Activated CD8-positive, alpha-beta memory T cell treated with anti-CD3 and anti-CD28 coated beads for 24 hours (primary cell): Measurements from ENCODE around the gene COL4A6.

Experiments
- DNase-seq: peaks from one replicate; pipeline ENCODE4 v3.0.0-alpha.2; 2020

The COL4A6 gene

DNA sequence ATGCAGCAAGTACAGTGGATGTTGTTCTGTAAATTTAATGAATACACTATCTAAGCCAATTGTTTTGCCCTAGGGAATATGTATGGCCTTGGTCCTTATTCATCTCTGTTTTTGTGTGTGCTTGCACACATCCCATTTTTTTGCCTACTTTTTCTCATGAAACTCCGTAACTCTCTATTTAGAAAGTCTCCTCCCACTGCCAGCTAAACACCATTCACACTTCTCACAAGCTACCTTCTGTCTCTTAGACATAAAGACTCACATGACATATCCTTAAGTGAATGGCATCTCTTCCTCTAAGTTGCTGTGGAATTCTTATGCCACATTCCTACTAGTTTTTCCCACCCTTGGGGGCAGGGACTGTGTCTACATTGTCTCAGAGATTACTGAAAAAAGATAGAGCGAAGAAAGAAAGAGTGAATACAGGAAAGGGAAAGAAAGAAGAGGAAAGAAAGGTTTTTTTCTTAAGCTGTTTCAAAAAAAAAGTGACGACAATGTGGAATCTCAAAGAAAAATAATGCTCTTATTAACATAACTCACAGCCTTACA, 229.1 kb downstream of the COL4A6 start:
- DNase-seq, result no peak

DNA sequence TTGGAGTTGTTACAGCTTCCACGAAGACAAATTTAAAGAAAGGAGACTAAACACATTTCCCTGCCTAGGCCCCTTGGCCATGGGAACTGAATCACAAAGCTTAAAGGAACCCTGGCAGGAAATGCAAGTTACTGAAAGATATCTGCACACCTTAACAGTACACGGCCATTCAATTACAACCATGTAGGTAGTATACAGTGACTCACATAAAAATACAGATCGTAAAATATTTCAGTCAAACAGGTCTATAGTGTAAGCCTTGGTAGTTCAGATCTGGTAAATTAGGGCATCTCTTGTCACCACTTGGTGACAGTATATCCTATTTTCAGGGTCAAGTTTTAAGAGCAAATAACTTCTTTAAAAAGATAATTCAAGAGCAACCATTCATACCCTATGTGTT, 234.7 kb downstream of the COL4A6 start:
- no peak for DNase-seq

DNA sequence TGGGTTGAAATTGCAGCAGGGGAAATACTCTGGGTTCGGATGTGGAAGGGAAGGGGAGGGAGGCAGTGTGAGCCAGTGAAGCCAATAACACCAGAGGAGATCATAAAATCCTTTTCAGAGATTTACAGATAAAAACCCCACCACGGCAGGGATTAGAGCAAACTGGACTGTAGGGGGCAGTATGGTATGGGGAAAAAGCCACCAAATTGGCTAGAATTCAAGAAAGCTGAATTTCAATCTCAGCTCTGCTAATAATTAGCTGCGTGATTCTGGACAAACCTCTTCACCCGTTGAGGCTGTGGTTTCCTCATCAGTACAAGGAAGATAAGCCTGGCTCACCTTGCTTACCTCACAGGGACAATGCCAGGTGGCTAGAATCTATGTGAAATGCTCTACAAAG, 238.5 kb downstream of the COL4A6 start:
- no peak for DNase-seq

DNA sequence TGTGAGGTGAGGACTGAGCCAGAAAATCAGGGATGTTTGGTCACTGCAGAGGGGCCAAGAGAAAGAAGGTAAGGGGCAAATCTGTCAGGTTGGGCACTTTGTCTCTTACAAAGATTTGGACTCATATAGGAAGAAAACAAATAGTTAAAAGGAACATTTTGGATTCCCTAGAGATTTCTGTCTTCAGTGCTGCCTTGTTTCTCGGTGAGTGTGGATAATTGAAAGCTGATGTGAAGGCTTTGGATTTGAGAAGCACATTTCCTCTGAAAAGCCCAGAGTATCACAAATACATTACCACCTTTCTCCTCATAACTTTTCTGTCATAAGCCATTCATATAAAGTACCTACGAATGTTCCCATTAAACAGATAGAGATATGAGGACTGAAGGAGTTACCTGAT, 239.2 kb downstream of the COL4A6 start:
- no peak for DNase-seq

DNA sequence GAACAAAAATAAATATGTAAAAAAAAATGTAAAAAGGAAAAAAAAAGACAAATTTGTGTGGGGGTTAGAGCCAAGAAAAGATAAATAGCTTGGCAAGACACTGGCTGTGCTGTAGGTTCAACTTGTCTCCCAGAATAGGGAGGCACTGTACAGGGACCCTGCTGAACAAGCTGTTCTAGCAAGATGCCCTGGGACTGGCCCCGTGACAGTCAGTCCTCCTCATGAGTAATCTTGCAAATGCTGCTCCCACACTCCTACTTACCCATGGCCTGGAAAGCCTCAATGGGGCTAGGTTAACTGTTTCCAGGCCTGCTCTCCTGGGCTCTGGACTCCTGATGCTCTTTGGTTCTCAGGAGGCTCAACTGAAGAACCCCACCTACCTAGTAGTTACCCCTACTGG, 239.8 kb downstream of the COL4A6 start:
- no peak for DNase-seq

DNA sequence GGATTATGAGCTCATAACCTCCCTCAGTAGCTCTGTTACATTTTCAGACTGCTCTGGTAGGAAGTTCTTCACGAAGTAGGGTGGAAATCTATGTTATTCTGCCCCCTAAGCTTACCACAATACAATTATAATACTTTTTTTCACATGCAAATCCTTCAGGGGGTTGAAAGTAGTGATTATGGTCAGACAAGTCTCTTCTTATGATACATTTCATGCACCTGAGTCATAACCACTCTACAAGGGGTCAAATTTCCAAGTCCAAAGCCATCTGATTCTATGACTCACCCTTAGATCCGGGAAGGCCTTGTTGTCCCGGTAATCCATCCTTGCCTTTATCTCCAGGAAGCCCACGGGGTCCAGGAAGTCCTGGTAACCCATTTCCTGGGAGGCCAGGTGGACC, 251.4 kb downstream of the COL4A6 start:
- DNase-seq, result no peak

DNA sequence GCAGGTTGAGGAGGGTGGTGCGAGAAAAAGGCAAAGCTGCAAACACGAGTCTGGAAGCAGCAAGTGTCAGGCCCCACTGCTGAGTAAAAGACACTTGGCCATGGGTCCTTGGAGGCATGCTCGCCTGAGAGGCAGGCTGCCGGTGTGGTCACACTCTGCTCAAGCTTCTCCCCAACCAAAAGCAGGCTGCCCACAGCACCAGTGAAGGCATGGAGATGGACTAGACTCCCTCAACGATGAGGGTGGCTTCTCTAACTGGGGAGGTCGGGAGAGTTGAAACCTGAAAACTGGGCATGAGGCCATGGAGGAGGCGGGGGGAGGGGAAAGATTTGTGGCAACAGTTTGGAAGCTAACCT, 260.1 kb downstream of the COL4A6 start:
- no peak for DNase-seq

DNA sequence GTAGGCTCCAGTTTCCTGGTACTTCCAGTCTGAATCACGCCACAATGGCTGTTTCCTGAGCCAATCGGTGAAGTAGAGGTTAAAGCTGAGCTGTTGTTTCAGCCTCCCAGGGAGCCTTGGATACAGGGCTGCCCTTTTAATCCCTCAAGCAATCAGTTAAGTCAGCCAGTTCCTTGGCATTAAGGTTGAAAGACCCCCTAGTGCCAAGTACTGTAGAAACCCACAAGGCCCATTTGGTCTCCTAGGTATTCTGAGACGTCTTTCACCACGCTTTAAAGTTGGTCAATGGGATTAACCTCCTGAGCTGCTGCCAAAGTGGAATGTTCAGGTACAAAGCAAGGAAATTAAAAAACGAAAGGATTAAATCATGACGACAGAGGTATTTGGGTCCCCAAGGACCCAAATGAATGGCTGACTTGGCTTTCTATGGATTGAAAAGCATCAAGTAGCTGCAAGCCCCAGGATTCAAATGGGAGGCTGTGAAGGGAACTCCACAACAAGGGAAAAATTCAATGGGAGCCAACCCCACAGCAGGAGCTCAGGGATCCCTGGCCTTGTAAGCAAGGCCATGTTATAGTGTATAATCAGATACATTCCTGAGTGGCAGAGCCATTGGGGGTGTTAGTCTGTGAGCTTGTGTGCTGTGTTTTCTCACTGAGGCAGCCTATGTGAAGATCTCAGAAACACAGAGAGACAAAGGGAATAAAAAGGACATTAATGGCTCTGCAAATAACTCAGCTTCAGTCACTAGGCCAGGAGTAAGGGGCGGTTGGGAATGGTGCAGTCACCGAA, 260.7 kb downstream of the COL4A6 start:
- DNase-seq, result no peak

DNA sequence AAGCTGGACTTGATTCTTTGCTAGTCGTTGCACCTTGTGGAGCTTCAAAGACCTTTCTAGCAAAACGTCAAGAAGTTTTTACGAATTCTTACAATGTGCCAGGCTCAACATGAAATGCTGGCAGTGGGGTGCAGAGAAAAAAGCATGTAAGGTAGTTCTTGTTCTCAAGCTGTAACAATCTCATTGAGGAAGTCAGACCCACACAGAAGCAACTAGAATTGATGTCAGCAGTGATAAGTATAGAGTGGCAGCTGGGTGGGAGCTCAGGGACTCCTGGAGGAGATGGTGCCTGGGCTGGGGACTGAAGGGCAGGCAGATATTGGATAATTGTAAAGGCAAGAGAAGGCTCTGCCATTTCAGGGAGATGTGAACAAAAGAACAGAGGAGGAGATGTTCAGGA, 264.3 kb downstream of the COL4A6 start:
- DNase-seq, result no peak

DNA sequence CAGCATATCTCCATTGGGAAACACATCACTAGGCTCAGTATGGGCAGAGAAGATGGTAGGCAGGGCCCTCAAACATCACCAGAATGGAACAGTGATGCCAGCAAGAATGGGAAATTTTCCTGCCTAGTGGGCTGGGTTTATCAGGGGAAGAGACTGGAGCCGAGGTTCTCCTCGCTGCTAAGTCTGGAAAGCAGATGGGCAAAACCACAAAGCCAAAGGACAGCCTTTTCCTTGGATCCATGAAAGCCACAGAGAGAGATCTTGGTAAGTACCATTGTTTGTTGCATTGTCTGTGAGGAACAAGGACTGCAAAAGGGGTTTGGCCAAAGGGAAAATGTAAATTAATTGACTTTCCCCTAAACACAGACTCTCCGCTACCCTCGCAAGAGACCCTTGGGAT, 266.6 kb downstream of the COL4A6 start:
- DNase-seq, result no peak

DNA sequence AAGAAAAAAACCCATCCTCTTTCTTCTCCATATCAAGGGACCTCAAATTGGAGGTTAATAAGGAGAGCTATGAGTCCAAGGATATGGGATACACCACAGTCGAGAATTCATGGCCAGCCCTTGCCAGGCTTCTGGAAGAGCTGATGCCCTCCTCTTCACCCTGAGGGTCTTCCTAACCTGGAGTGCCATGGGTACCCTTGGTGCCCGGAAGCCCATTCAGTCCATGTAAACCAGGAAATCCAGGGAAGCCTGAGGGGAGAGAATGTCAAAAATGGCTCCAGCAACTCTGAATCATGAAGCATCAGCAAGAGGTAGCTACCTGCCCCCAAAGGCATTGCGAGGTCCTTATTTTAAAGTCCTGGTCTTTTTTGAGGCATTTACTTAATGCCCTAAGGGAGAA, 268.5 kb downstream of the COL4A6 start:
- no peak for DNase-seq

DNA sequence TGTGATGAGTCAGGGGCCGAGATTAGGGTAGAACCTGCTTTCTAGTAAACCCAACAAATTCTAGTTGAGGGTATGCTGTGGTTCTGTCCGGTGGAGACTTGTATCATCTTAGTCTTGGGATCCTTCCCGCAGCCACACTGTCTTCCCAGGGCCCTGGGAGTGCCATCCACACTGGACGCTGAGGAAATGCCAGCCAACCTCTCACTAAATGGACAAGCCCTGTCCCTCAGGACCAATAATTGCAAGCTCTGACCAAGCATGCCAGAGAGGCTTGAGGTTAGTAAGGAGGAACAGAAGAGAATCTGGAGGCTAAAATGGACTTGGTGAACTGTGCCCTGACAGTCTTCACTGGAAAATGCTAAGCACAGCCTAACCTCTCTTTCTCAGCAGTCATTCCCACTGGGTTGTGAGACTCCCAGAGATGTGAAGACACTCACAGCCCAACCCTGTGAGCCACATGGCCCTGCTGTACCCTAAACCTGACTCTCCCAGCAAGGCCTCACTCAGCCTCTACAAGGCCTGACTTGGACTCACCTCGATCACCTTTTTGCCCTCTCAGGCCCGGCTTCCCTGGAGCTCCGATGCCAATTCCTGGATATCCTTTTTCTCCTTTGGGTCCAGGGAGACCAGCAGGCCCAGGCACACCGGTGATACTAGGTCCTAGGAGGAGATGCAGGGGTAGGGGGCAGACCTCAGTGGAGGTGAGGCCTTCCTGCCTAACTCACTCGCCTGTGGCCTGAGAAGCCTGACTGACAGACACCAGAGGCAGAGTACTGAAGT, 269.1 kb downstream of the COL4A6 start:
- DNase-seq, result no peak

DNA sequence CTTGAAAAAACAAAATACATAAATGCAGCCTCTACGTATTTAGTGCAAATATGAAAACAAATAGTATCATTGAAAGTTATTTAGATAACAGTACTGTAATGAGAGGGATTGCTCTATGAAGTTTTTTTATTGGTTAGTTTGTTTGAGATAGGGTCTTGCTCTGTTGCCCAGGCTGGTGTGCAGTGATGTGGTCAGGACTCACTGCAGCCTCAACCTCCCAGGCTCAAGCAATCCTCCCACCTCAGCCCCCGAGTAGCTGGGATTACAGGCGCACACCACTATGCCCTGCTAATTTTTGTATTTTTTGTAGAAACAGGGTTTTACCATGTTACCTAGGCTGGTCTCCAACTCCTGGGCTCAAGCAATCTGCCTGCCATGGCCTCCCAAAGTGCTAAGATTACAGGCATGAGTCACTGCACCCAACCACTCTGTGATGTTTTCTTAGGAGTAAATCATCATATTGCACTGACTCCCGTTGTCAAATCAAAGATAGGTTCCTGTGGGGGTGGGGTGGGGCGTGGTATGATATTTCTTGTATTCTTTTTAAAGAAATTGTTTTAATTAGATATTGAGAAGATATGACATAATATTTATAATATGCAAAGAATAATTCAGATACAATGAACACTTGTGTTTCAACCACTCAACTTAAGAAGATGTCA, 270.9 kb downstream of the COL4A6 start:
- no peak for DNase-seq

DNA sequence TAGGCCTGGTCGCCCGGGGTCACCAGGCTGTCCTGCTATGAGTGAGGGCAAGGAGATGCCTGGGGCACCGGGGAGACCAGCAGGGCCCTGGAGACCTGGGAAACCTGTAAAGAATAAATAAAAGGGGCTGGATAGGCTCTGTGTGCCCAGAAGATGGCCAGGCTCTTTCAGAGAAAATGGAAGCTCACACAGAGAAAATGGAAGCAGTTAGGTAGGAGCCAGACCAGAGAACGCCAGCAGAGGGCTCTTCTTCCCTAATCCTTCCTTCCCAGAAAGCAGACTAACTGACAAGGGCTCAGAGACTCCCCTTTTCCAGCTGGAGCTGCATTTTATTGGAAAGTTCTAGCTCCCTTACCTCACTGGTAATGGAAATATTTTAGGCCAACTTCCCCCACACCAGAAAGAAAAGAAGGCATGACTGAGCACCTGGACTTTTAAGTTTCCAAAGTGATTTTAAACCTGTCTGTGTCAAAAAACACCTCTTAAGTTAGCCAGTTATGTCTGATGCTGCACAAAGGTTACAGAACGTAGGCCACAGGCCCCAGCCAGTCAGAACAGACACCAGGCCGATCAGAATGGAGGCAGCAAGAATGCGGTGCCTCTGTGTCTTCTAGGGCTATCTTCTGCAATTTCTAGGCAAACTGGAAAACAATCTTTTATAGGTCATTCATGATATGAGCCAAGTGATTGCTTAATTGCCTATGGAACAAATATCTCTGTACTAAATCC, 272.7 kb downstream of the COL4A6 start:
- no peak for DNase-seq

DNA sequence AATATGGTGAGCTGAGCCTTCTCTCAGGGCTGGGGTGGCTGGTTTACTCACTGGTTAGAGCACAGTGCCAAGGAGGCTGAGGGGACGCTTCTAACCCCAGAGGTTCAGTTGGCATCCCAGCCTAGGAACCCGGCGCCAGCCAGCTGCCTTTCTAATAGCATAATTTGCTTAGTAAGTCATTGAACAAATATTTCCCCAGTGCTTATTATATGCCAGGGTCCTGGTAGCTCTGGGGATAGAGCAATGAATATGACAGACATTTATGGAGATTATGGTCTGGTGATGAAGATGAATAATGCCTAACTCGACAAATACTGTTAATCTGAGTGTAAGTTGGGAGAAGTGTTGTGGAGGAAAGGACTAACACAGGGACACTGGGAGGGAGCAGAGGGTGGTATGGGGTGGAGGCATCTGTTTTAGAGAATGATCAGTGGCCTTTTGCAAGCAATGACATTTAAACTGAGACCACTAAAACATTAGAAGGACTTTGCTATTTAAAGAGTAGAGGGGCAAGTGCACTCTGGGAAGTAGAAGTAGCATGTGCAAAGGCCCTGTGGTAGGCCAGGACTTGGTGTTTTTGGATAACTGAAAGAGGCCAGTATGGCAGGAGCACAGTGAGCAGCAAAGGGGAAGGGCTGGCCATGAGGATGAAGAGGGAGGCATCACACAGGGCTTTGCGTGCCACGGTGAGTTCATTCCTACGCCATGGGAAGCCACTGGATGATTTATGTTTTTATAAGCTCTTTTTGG, 274.7 kb downstream of the COL4A6 start:
- no peak for DNase-seq

DNA sequence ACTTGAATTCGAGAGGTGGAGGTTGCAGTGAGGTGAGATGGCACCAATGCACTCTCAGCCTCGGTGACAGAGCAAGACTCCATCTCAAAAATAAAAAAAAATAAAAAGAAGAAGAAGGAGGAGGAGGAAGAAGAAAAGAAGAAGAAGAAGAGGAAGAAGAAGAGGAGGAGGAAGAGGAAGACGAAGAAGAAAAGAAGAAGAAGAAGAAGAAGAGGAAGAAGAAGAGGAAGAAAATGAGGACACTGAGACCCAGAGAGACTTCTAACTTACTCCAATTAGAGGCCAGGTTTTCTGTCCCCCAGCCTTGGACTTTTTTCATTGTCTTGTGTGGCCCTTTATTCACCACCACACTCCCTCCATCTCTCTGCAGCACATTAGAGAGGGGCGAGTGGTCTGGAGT, 276.0 kb downstream of the COL4A6 start:
- no peak for DNase-seq

DNA sequence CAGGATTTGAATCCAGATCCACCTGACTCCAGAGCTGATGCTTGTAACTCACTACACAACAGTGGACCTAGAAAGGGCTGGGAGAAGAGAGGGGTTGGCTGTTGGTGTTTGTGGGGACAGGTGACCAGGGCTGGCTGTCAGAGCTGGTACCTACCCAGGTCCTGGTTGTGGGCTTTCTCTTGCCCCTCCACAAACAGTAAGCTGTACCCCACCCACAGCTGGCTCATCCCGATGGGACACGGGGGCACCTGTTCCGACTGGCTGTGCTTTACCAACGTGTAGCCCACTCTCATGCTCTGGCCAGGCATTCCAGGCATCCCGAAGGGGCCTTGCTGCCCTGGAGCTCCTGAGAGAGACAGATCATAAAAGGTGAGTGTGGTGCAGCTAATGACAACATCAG, 277.9 kb downstream of the COL4A6 start:
- DNase-seq, result no peak

DNA sequence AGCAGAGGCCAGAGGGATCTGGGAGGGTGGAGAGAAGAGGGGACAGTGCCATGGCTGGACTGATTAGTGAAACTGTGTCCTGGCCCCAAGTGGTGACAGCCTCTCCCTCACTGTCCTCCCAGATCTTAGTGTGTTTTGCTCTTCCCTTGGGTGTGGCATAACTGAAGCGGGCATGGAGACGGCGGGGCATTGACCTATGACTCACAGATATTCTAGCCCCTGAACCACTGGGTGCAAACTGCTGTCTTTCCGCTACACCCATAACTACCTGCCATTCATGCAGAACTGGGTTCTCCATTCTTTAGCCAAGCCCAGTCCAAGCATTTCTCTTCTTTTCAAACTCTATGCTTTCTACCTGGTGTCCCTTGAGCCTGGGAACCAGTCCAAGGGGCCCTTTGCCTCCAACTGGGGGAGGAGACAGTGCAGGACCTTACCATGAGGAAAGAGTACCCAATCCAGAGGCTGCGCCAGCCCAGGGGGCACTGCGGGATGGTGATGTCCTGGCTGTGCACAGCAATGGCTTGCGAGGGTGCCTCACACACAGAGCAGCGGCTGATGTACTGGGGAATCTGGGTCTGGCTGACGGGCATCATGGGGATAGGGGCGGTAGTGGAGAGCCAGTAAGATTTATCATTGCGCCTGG, 279.1 kb downstream of the COL4A6 start:
- no peak for DNase-seq

DNA sequence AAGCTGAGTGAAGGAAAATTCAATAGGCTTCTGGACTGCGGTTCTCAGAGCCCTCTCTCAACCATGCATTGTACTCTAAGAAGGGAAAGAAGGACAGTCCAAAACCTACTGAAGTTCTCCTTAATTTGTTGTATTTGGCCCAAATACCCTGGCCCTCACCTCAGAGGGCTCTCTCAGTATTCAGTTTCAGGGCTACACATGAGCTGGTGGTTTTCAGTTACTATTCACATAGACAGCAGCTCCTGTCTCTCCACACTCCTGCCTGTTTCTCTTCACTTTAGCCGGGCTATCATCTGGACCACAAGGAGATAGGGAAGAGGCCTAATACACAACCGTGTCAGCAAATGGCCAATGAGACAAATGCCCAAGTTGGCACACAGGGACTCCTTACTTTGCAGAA, 280.6 kb downstream of the COL4A6 start:
- no peak for DNase-seq

DNA sequence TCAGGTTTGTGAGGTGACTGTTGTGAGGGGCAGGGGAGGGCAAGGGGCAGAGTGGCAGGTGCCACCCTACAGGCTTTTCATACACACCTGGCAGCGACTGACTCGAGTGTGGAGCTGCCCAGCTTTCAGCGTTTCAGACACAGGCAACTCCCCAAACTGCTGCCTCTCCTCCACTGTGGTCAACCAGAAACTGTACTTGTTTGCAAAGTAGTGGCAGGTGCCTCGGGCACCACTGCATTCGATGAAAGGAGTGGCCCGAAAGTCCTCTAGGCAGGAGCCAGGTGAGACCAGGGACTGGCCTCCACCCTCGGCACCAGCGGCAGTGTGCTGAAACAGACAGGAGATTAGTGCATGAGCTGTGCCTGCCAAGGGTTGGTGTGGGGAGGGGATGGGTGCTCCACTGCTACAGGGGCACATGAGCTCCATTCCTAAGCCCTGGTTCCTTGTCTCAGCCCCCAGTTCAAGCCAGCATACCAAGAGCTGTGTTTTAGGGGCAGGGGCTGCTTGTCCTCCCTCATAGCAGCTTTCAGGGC, 281.2 kb downstream of the COL4A6 start:
- DNase-seq, result no peak

DNA sequence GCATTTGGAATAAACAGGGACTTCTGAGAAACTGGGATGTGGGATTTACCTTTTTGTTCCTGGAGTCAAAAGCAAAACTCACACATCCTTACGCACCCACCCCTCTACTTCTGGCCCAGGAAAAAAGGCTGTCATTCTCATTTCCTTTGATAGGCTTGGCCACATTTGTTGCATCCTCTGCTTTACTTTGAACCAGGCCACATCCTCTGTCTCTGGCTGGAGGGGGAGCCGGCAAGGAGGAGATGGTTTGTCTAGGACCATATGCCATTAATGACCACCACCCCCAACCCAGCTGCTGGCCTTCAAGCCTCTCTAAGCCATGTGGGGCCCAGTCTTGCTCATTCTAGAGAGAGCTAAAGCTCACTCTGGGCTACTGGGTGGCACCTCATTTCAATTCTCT, 282.1 kb downstream of the COL4A6 start:
- no peak for DNase-seq

DNA sequence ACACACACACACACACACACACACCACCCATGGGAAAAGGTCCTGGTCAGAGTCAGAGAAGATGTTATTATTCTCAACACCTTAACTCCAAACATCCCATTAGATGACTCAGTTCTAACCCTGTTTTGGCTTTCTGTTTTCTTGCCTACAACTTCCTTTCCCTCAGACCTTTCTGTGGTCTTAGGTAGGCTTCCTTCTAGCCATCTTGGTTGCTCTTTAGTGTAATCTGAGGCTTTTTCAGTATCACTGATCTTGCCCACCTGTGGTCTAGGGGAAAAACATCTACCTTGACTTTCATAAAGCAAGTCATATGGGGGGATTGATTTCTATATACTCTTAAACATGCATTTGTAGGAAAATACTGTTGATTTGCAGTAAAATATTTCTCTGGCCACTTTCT, 289.7 kb downstream of the COL4A6 start:
- DNase-seq, result no peak
